ENCODE results near the gene SEMA3F. TPM values are rescaled to one million over a fixed set of nuclear protein-coding genes. Genes with fewer than 3 reads are reported as not detected.

The SEMA3F gene
- total RNA-seq, 1 experiment from 2014 or later: 36.1 TPM

GRCh38 chr3:50235716-50236483 lies 80.8 kb downstream of the SEMA3F start, which contains the start of gene GNAI2:
TSS of gene GNAI2 (plus strand) at chr3:50236204. CDS start at chr3:50236336, 132 bp downstream.
- in situ Hi-C loops (cut with HindIII; ENCODE audit: low pct_unique_long_range_greater_than_20kb, low sequenced_read_pairs): no loop called here

GRCh38 chr3:50236484-50237132 lies 81.5 kb downstream of the SEMA3F start:
- in situ Hi-C loops (cut with HindIII; ENCODE audit: low pct_unique_long_range_greater_than_20kb, low sequenced_read_pairs): no loop called here

More at GRCh38 chr3:50235716-50236483, 80.8 kb downstream of the SEMA3F start, which contains the start of gene GNAI2:
- DNase-seq (ENCODE audit: low read depth): peak; percentile 98

GRCh38 chr3:50237133-50237651 lies 82.1 kb downstream of the SEMA3F start:
- in situ Hi-C loops (cut with HindIII; ENCODE audit: low pct_unique_long_range_greater_than_20kb, low sequenced_read_pairs): no loop called here
- DNase-seq (ENCODE audit: low read depth): no peak

More at GRCh38 chr3:50236484-50237132, 81.5 kb downstream of the SEMA3F start:
- DNase-seq (ENCODE audit: low read depth): no peak

- peak; percentile 81 for DNase-seq (ENCODE audit: low read depth)
- in situ Hi-C loops (cut with HindIII; ENCODE audit: low pct_unique_long_range_greater_than_20kb, low sequenced_read_pairs): no loop called here
Measured at GRCh38 chr3:50237754-50238548, 82.8 kb downstream of the SEMA3F start.

- in situ Hi-C loops (cut with HindIII; ENCODE audit: low pct_unique_long_range_greater_than_20kb, low sequenced_read_pairs): no loop called here
- DNase-seq (ENCODE audit: low read depth): peak; percentile 56
Measured at GRCh38 chr3:50238549-50239026, 83.5 kb downstream of the SEMA3F start.

Other genes starting within 250 kb of the SEMA3F start
- 5.6 and 20.9 TPM in 2 replicates for gene MON1A, start 225.5 kb upstream of the SEMA3F start, total RNA-seq (2014; rRNA removed; shearing (Covaris generic); ENCODE audit: low replicate concordance)
- gene RBM6, start 215.2 kb upstream of the SEMA3F start, total RNA-seq (2014; rRNA removed; shearing (Covaris generic); ENCODE audit: low replicate concordance): 7.1 and 9.6 TPM in 2 replicates
- 42.3 and 44.1 TPM in 2 replicates for gene RBM5, start 66.4 kb upstream of the SEMA3F start, total RNA-seq (2014; rRNA removed; shearing (Covaris generic); ENCODE audit: low replicate concordance)
- gene GNAT1, start 36.3 kb downstream of the SEMA3F start, total RNA-seq (2014; rRNA removed; shearing (Covaris generic); ENCODE audit: low replicate concordance): not detected in 2 replicates
- not detected in 2 replicates for gene SLC38A3, start 49.9 kb downstream of the SEMA3F start, total RNA-seq (2014; rRNA removed; shearing (Covaris generic); ENCODE audit: low replicate concordance)
- 100 and 121 TPM in 2 replicates for gene GNAI2, start 80.9 kb downstream of the SEMA3F start, total RNA-seq (2014; rRNA removed; shearing (Covaris generic); ENCODE audit: low replicate concordance)
- gene SEMA3B, start 113.8 kb downstream of the SEMA3F start, total RNA-seq (2014; rRNA removed; shearing (Covaris generic); ENCODE audit: low replicate concordance): 99.9 and 105 TPM in 2 replicates
- gene LSMEM2, start 123.8 kb downstream of the SEMA3F start, total RNA-seq (2014; rRNA removed; shearing (Covaris generic); ENCODE audit: low replicate concordance): not detected in 2 replicates
- gene IFRD2, start 137.1 kb downstream of the SEMA3F start, total RNA-seq (2014; rRNA removed; shearing (Covaris generic); ENCODE audit: low replicate concordance): 69.5 and 114 TPM in 2 replicates
- gene HYAL3, start 144.1 kb downstream of the SEMA3F start, total RNA-seq (2014; rRNA removed; shearing (Covaris generic); ENCODE audit: low replicate concordance): 2.8 and 3.1 TPM in 2 replicates
- gene NAA80, start 144.1 kb downstream of the SEMA3F start, total RNA-seq (2014; rRNA removed; shearing (Covaris generic); ENCODE audit: low replicate concordance): 8.3 and 12.7 TPM in 2 replicates
- gene HYAL1, start 148.2 kb downstream of the SEMA3F start, total RNA-seq (2014; rRNA removed; shearing (Covaris generic); ENCODE audit: low replicate concordance): 1.2 TPM in 1 of 2 replicates, not detected in the other
- gene HYAL2, start 167.4 kb downstream of the SEMA3F start, total RNA-seq (2014; rRNA removed; shearing (Covaris generic); ENCODE audit: low replicate concordance): 61.4 and 92.2 TPM in 2 replicates
- 13.7 and 19.0 TPM in 2 replicates for gene TUSC2, start 172.9 kb downstream of the SEMA3F start, total RNA-seq (2014; rRNA removed; shearing (Covaris generic); ENCODE audit: low replicate concordance)
- 37.1 and 38.8 TPM in 2 replicates for gene RASSF1, start 185.5 kb downstream of the SEMA3F start, total RNA-seq (2014; rRNA removed; shearing (Covaris generic); ENCODE audit: low replicate concordance)
- gene ZMYND10, start 190.4 kb downstream of the SEMA3F start, total RNA-seq (2014; rRNA removed; shearing (Covaris generic); ENCODE audit: low replicate concordance): 3.3 and 10.8 TPM in 2 replicates
- gene NPRL2, start 195.5 kb downstream of the SEMA3F start, total RNA-seq (2014; rRNA removed; shearing (Covaris generic); ENCODE audit: low replicate concordance): 19.8 and 26.0 TPM in 2 replicates
- 21.7 and 42.8 TPM in 2 replicates for gene CYB561D2, start 195.5 kb downstream of the SEMA3F start, total RNA-seq (2014; rRNA removed; shearing (Covaris generic); ENCODE audit: low replicate concordance)
- 33.9 and 59.0 TPM in 2 replicates for gene TMEM115, start 204.2 kb downstream of the SEMA3F start, total RNA-seq (2014; rRNA removed; shearing (Covaris generic); ENCODE audit: low replicate concordance)

Measured in Caki2 (cell line).